NOMO-1 treated with dmso at 0.1 percent for 144 hours (cell line): ENCODE results near the gene PLD6.
A peak's percentile ranks its signal among the peaks of the same experiment; 100 is the strongest.
"Not testable (repeated sequence)": the region's sequence is repeated elsewhere in the genome, so short reads cannot be mapped to it uniquely, and the experiment has no call there.

Experiments
- DNase-seq: peaks from one replicate; lab custom pipeline; 2025; ENCODE audit not compliant: unreplicated experiment; lab: John Stamatoyannopoulos, UW

PLD6 gene

GRCh38 chr17:17206124-17206912 lies at the start of gene PLD6:
Gene PLD6, minus strand, starts transcription at chr17:17206333. Its CDS starts 47 bp downstream, at chr17:17206286.
- DNase-seq, result peak; percentile 72

- not testable (repeated sequence) for DNase-seq
Measured at GRCh38 chr17:17255689-17256088, 49.6 kb upstream of the PLD6 start.

- DNase-seq, result no peak
Measured at GRCh38 chr17:17254036-17254435, 47.9 kb upstream of the PLD6 start.

GRCh38 chr17:17253406-17253805 lies 47.3 kb upstream of the PLD6 start:
- no peak for DNase-seq

- no peak for DNase-seq
Measured at GRCh38 chr17:17252149-17252661, 46.1 kb upstream of the PLD6 start.

GRCh38 chr17:17246879-17247278 lies 40.7 kb upstream of the PLD6 start:
- no peak for DNase-seq

- no peak for DNase-seq
Measured at GRCh38 chr17:17243163-17243562, 37.0 kb upstream of the PLD6 start.

- DNase-seq, result no peak
Measured at GRCh38 chr17:17242246-17242645, 36.1 kb upstream of the PLD6 start.

- DNase-seq, result no peak
Measured at GRCh38 chr17:17241656-17242055, 35.5 kb upstream of the PLD6 start.

GRCh38 chr17:17239832-17240231 lies 33.7 kb upstream of the PLD6 start:
- no peak for DNase-seq

GRCh38 chr17:17237026-17237799 lies 31.1 kb upstream of the PLD6 start, which contains the start of gene FLCN:
Gene FLCN, minus strand, starts transcription at chr17:17237168. Its CDS starts 9,031 bp downstream, at chr17:17228137.
- DNase-seq, result peak; percentile 81

GRCh38 chr17:17236295-17237025 lies 30.3 kb upstream of the PLD6 start:
- DNase-seq, result no peak

- no peak for DNase-seq
Measured at GRCh38 chr17:17235212-17236174, 29.4 kb upstream of the PLD6 start.

GRCh38 chr17:17232303-17232621 lies 26.1 kb upstream of the PLD6 start:
- no peak for DNase-seq

GRCh38 chr17:17231621-17232302 lies 25.6 kb upstream of the PLD6 start:
- no peak for DNase-seq

GRCh38 chr17:17229416-17230384 lies 23.6 kb upstream of the PLD6 start:
- DNase-seq, result no peak

GRCh38 chr17:17228521-17229279 lies 22.6 kb upstream of the PLD6 start:
- no peak for DNase-seq
